SK-N-SH treated with all-trans-retinoic acid at 6 μM for 48 hours (cell line): ENCODE results near the gene MAPK9.
"Not testable (repeated sequence)": the region's sequence is repeated elsewhere in the genome, so short reads cannot be mapped to it uniquely, and the experiment has no call there.

Experiments
- ESRRG ChIP-seq: fragments of 250-450 bp; sonication (Bioruptor Pico); IDR thresholded peaks from 2 replicates; pipeline ENCODE4 v1.6.1; 2021; ENCODE audit warnings: mild to moderate bottlenecking
- SNAI2 ChIP-seq: fragments of 250-450 bp; sonication (Bioruptor Pico); IDR thresholded peaks from 2 replicates; pipeline ENCODE4 v1.5.0; 2020; ENCODE audit warnings: mild to moderate bottlenecking, moderate library complexity
- TOX ChIP-seq: fragments of 250-450 bp; sonication (Bioruptor Pico); IDR thresholded peaks from 2 replicates; pipeline ENCODE4 v1.8.0; 2021; ENCODE audit warnings: mild to moderate bottlenecking, moderate library complexity, borderline replicate concordance
- ZFP3 ChIP-seq: fragments of 250-450 bp; sonication (Bioruptor Pico); IDR thresholded peaks from 2 replicates; pipeline ENCODE4 v1.5.0; 2020; ENCODE audit warnings: mild to moderate bottlenecking, moderate library complexity
- ZFP30 ChIP-seq: fragments of 450-650 bp; formaldehyde crosslinking; IDR thresholded peaks from 2 replicates; pipeline ENCODE4 v1.5.0; 2022; ENCODE audit warnings: mild to moderate bottlenecking, moderate library complexity
- TF ChIP-seq, protein P1 (sequence below): fragments of 250-450 bp; sonication (Bioruptor Pico); IDR thresholded peaks from 2 replicates; pipeline ENCODE4 v1.5.1; 2021; ENCODE audit warnings: mild to moderate bottlenecking, moderate library complexity
- TF ChIP-seq, protein P2 (sequence below): fragments of 250-450 bp; sonication (Bioruptor Pico); IDR thresholded peaks from 2 replicates; pipeline ENCODE4 v1.8.0; 2020; ENCODE audit warnings: mild to moderate bottlenecking, moderate library complexity, borderline replicate concordance

DNA sequence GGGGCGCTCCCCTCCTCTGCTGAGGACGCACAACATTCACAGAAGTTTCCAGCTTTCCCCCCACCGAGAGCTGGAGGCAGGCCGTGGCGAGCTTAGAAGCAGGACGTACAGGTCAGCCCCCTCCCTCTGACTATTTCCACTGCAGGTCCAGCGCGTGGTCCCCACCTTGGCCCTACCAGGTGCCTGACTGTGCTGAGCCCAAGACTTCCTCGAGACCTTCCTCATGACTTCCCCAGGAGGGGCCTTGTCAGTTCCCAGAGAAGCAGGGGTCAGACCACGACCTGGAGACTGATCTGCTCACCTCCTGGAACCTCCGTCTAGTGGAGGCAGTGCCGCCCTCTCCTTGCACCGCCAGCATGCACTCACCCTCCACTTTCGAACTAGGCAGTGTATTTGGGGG, 7.1 kb upstream of the MAPK9 start:
- TF ChIP-seq, protein P1, sequence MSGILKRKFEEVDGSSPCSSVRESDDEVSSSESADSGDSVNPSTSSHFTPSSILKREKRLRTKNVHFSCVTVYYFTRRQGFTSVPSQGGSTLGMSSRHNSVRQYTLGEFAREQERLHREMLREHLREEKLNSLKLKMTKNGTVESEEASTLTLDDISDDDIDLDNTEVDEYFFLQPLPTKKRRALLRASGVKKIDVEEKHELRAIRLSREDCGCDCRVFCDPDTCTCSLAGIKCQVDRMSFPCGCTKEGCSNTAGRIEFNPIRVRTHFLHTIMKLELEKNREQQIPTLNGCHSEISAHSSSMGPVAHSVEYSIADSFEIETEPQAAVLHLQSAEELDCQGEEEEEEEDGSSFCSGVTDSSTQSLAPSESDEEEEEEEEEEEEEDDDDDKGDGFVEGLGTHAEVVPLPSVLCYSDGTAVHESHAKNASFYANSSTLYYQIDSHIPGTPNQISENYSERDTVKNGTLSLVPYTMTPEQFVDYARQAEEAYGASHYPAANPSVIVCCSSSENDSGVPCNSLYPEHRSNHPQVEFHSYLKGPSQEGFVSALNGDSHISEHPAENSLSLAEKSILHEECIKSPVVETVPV (CRISPR knock-in tag), result not testable (repeated sequence)
- TF ChIP-seq ZFP30 (CRISPR knock-in tag); ESRRG (CRISPR knock-in tag); ZFP3 (CRISPR knock-in tag); TOX; SNAI2 (CRISPR knock-in tag): not testable (repeated sequence)
- TF ChIP-seq, protein P2, sequence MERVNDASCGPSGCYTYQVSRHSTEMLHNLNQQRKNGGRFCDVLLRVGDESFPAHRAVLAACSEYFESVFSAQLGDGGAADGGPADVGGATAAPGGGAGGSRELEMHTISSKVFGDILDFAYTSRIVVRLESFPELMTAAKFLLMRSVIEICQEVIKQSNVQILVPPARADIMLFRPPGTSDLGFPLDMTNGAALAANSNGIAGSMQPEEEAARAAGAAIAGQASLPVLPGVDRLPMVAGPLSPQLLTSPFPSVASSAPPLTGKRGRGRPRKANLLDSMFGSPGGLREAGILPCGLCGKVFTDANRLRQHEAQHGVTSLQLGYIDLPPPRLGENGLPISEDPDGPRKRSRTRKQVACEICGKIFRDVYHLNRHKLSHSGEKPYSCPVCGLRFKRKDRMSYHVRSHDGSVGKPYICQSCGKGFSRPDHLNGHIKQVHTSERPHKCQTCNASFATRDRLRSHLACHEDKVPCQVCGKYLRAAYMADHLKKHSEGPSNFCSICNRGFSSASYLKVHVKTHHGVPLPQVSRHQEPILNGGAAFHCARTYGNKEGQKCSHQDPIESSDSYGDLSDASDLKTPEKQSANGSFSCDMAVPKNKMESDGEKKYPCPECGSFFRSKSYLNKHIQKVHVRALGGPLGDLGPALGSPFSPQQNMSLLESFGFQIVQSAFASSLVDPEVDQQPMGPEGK (CRISPR knock-in tag), result not testable (repeated sequence)
